Neuronal stem cell (in vitro differentiated cells): ENCODE results near the gene NOL4L.

Source experiments
- DNase-seq: peaks from one replicate; pipeline ENCODE4 v3.0.0-alpha.2; 2013; ENCODE audit warnings: low spot score
- H2AFZ ChIP-seq: one replicate; pipeline ENCODE4 v1.6.1; 2013; ENCODE audit warnings: mild to moderate bottlenecking, low read length, inconsistent platforms
- H2AK5ac ChIP-seq: 2 replicates; pipeline ENCODE4 v1.6.1; 2013; ENCODE audit warnings: low read depth, mild to moderate bottlenecking, inconsistent platforms, low read length, moderate library complexity, mixed read lengths
- H2BK120ac ChIP-seq: 2 replicates; pipeline ENCODE4 v1.6.1; 2013; ENCODE audit warnings: low read depth, mild to moderate bottlenecking, inconsistent platforms, low read length, moderate library complexity, mixed read lengths
- H2BK12ac ChIP-seq: one replicate; pipeline ENCODE4 v1.6.1; 2013; ENCODE audit warnings: low read length, inconsistent platforms
- H2BK15ac ChIP-seq: 2 replicates; pipeline ENCODE4 v1.6.1; 2013; ENCODE audit warnings: mild to moderate bottlenecking, low read length, inconsistent platforms, mixed read lengths
- H2BK5ac ChIP-seq: one replicate; pipeline ENCODE4 v1.6.1; 2013; ENCODE audit warnings: inconsistent platforms, mild to moderate bottlenecking, low read length, moderate library complexity
- H3K14ac ChIP-seq: one replicate; pipeline ENCODE4 v1.6.1; 2013; ENCODE audit warnings: low read length, inconsistent platforms
- H3K18ac ChIP-seq: 2 replicates; pipeline ENCODE4 v1.6.1; 2013; ENCODE audit warnings: low read length, inconsistent platforms
- H3K23ac ChIP-seq: 2 replicates; pipeline ENCODE4 v1.6.1; 2013; ENCODE audit warnings: low read depth, mild to moderate bottlenecking, mixed read lengths, low read length, inconsistent platforms; ENCODE audit not compliant: poor library complexity
- H3K27ac ChIP-seq: replicated peaks from 3 replicates; pipeline ENCODE4 v1.5.1; 2013; ENCODE audit warnings: low read length, inconsistent platforms
- H3K27me3 ChIP-seq, 3 experiments: 2 replicates each; pipeline ENCODE4 v1.6.1; 2013; ENCODE audit warnings: low read length in 3 of 3, mild to moderate bottlenecking in 2 of 3, inconsistent platforms in 1 of 3, low read depth in 1 of 3, mixed read lengths in 1 of 3, moderate library complexity in 1 of 3; ENCODE audit not compliant: control insufficient read depth in 3 of 3, insufficient read depth in 3 of 3
- H3K36me3 ChIP-seq, 2 donors: replicated peaks in 1 of 2; 2 replicates each; pipeline ENCODE4 v1.6.1; 2013; ENCODE audit warnings: low read length in 2 of 2; ENCODE audit not compliant: control insufficient read depth in 2 of 2, insufficient read depth in 2 of 2
- H3K4ac ChIP-seq: 2 replicates; pipeline ENCODE4 v1.6.1; 2013; ENCODE audit warnings: inconsistent platforms, mild to moderate bottlenecking, low read length, moderate library complexity
- H3K4me1 ChIP-seq, 2 donors: 1 replicate in 1 of 2; 2 replicates in 1 of 2; pipeline ENCODE4 v1.6.1; 2013; ENCODE audit warnings: low read length in 2 of 2, low read depth in 1 of 2; ENCODE audit not compliant: control insufficient read depth in 2 of 2, insufficient read depth in 1 of 2
- H3K4me2 ChIP-seq: one replicate; pipeline ENCODE4 v1.6.1; 2013; ENCODE audit warnings: mild to moderate bottlenecking, low read length, inconsistent platforms; ENCODE audit not compliant: insufficient read depth, poor library complexity, severe bottlenecking
- H3K4me3 ChIP-seq, 2 donors: 2 replicates each; pipeline ENCODE4 v1.5.1; 2013; ENCODE audit warnings: low read length in 2 of 2, mild to moderate bottlenecking in 2 of 2, inconsistent platforms in 1 of 2, moderate library complexity in 1 of 2
- H3K79me1 ChIP-seq: one replicate; pipeline ENCODE4 v1.6.1; 2013; ENCODE audit warnings: low read depth, mild to moderate bottlenecking, inconsistent platforms, low read length, moderate library complexity
- H3K9ac ChIP-seq: one replicate; pipeline ENCODE4 v1.6.1; 2013; ENCODE audit warnings: mild to moderate bottlenecking, low read depth, low read length, inconsistent platforms; ENCODE audit not compliant: poor library complexity
- H3K9me3 ChIP-seq, 2 donors: replicated peaks in 1 of 2; 2 replicates each; pipeline versions ENCODE3 to v1.6.1; 2013; ENCODE audit warnings: low read length in 2 of 2, mild to moderate bottlenecking in 2 of 2, inconsistent platforms in 1 of 2, low read depth in 1 of 2, mixed read lengths in 1 of 2, moderate library complexity in 1 of 2; ENCODE audit not compliant: control insufficient read depth in 2 of 2, insufficient read depth in 1 of 2
- H4K8ac ChIP-seq: one replicate; pipeline ENCODE4 v1.6.1; 2013; ENCODE audit warnings: low read depth, mild to moderate bottlenecking, inconsistent platforms, low read length, moderate library complexity
- H4K91ac ChIP-seq: one replicate; pipeline ENCODE4 v1.6.1; 2013; ENCODE audit warnings: low read length, low read depth, mild to moderate bottlenecking, inconsistent platforms; ENCODE audit not compliant: poor library complexity
- WGBS, 2 donors: extraction: QIAGEN DNeasy Blood & Tissue Kit; methylation state at CpG; one replicate each; pipeline ENCODE4 v1.1.7; 2013; ENCODE audit warnings: missing lambda C conversion rate in 2 of 2, mixed read lengths in 1 of 2; ENCODE audit not compliant: insufficient read length in 2 of 2, insufficient replicate concordance in 1 of 2; ENCODE audit errors: extremely low coverage in 2 of 2; 5-methylcytosine and 5-hydroxymethylcytosine counted together

NOL4L gene

GRCh38 chr20:32526541-32526940 is 58.6 kb downstream of the NOL4L start:
- no peak overlapping the region for H3K9ac ChIP-seq
- no peak overlapping the region for H4K91ac ChIP-seq
- H2BK5ac ChIP-seq = no peak overlapping the region
- no peaks in the 10 kb centered on the region for H3K36me3 ChIP-seq
- no peak overlapping the region for H2BK120ac ChIP-seq
- no peak overlapping the region for H2AFZ ChIP-seq
- H3K4me1 ChIP-seq = peaks cover 20 to 21% of the 10 kb centered on the region in 2 donors
- no peak overlapping the region for H3K18ac ChIP-seq
- H3K4me2 ChIP-seq = no peak overlapping the region
- H3K4ac ChIP-seq = no peak overlapping the region
- H3K27me3 ChIP-seq = peaks cover 0 to 9% (median 0%) of the 10 kb centered on the region in 3 experiments
- H3K14ac ChIP-seq = no peak overlapping the region
- no CpG with 5 or more reads among the region's 4 CpGs for WGBS, 2 donors
- H3K79me1 ChIP-seq = no peaks in the 10 kb centered on the region
- H3K27ac ChIP-seq = no peak overlapping the region
- DNase-seq = no peak
- no peak overlapping the region for H3K23ac ChIP-seq
- no peak overlapping the region for H2BK12ac ChIP-seq
- no peak overlapping the region for H2AK5ac ChIP-seq
- no peak overlapping the region for H3K4me3 ChIP-seq
- no peaks in the 10 kb centered on the region for H3K9me3 ChIP-seq
- no peak overlapping the region for H2BK15ac ChIP-seq
- no peak overlapping the region for H4K8ac ChIP-seq

GRCh38 chr20:32526125-32526524 is 59.0 kb downstream of the NOL4L start:
- H3K79me1 ChIP-seq = no peaks in the 10 kb centered on the region
- H3K18ac ChIP-seq = no peak overlapping the region
- H2BK15ac ChIP-seq = no peak overlapping the region
- no peaks in the 10 kb centered on the region for H3K36me3 ChIP-seq
- H2AFZ ChIP-seq = no peak overlapping the region
- H2BK12ac ChIP-seq = no peak overlapping the region
- H3K9ac ChIP-seq = no peak overlapping the region
- peaks cover 20 to 21% of the 10 kb centered on the region in 2 donors for H3K4me1 ChIP-seq
- no peaks in the 10 kb centered on the region for H3K9me3 ChIP-seq
- H4K91ac ChIP-seq = no peak overlapping the region
- DNase-seq = no peak
- no peak overlapping the region for H2BK5ac ChIP-seq
- H3K23ac ChIP-seq = no peak overlapping the region
- H3K4me3 ChIP-seq = no peak overlapping the region
- H4K8ac ChIP-seq = no peak overlapping the region
- H3K4ac ChIP-seq = no peak overlapping the region
- H3K27ac ChIP-seq = no peak overlapping the region
- H2BK120ac ChIP-seq = no peak overlapping the region
- no peak overlapping the region for H3K4me2 ChIP-seq
- no peak overlapping the region for H2AK5ac ChIP-seq
- peaks cover 0 to 9% (median 0%) of the 10 kb centered on the region in 3 experiments for H3K27me3 ChIP-seq
- H3K14ac ChIP-seq = no peak overlapping the region
- WGBS, 2 donors = no CpG with 5 or more reads among the region's 4 CpGs

- peak overlapping the region; percentile 16 for H3K23ac ChIP-seq
- H3K36me3 ChIP-seq = no peaks in the 10 kb centered on the region
- no peak overlapping the region for H3K4me3 ChIP-seq
- H2BK15ac ChIP-seq = no peak overlapping the region
- H4K91ac ChIP-seq = no peak overlapping the region
- no peak overlapping the region for H3K4me2 ChIP-seq
- no peak overlapping the region for H2AFZ ChIP-seq
- H2BK12ac ChIP-seq = peak overlapping the region; percentile 24
- H2AK5ac ChIP-seq = peak overlapping the region; percentile 42
- no peaks in the 10 kb centered on the region for H3K9me3 ChIP-seq
- no CpG with 5 or more reads among the region's 13 CpGs for WGBS, 2 donors
- no peak overlapping the region for H3K14ac ChIP-seq
- DNase-seq = no peak
- no peak overlapping the region for H4K8ac ChIP-seq
- peak overlapping the region; percentile 38 for H3K9ac ChIP-seq
- H2BK5ac ChIP-seq = no peak overlapping the region
- H3K79me1 ChIP-seq = no peaks in the 10 kb centered on the region
- no peak overlapping the region for H2BK120ac ChIP-seq
- H3K18ac ChIP-seq = peak overlapping the region; percentile 58
- peaks cover 20 to 21% of the 10 kb centered on the region in 2 donors for H3K4me1 ChIP-seq
- H3K27me3 ChIP-seq = peaks cover 0 to 9% (median 0%) of the 10 kb centered on the region in 3 experiments
- no peak overlapping the region for H3K4ac ChIP-seq
- no peak overlapping the region for H3K27ac ChIP-seq
Observed at GRCh38 chr20:32524829-32525501, 60.2 kb downstream of the NOL4L start.

DNA sequence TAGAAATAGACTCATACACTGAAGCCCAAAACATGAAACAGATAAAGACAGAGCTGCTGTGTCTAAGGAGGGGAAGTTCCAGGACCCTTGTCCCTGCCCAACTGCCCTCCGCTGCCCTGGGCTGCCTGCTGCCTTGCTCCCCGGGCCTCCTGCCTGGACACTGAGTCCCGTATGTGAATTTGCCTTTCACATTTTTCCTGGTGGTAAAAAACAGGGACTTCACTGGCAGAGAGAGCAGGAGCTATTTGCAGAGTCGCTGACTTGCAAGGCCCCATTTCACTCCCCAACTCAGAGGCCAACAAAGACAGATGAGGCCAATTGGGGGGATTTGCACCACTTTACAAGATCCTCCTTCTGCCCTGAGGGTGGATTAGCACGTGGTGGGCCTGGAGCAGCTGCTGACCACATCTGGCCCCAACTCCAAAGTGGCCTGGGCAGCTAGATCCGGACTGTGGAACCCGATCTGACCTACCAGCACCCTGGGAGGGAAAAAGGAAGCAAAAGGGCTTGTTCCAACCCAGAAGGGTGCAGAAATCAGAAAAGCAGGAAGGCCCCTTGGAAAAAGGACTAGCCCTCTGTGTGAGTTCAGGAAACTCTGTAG is 61.4 kb downstream of the NOL4L start:
- Histone ChIP-seq H2BK15ac (no peak overlapping the region), H3K27ac (no peak overlapping the region), H2AFZ (no peak overlapping the region), H3K9me3 (no peaks in the 10 kb centered on the region), H3K36me3 (no peaks in the 10 kb centered on the region), H3K23ac (no peak overlapping the region), H3K9ac (no peak overlapping the region), H4K8ac (no peak overlapping the region), H3K4me2 (no peak overlapping the region), H3K14ac (no peak overlapping the region), H2BK120ac (no peak overlapping the region), H2AK5ac (no peak overlapping the region), H3K27me3 (peaks cover 0 to 7% (median 0%) of the 10 kb centered on the region in 3 experiments), H3K18ac (peak overlapping the region; percentile 13), H2BK12ac (no peak overlapping the region), H3K4me3 (no peak overlapping the region), H4K91ac (no peak overlapping the region), H3K4ac (no peak overlapping the region), H3K79me1 (no peaks in the 10 kb centered on the region), H2BK5ac (no peak overlapping the region), H3K4me1 (peaks cover 24 to 25% of the 10 kb centered on the region in 2 donors)
- no CpG with 5 or more reads among the region's 7 CpGs for WGBS, 2 donors
- DNase-seq = no peak
